ENCODE data around the gene OPA3.

GRCh38 chr19:45505151-45505995 is 79.2 kb downstream of the OPA3 start:
- no peak for TF ChIP-seq CTCF (IDR thresholded peaks at IDR 0.05; ENCODE audit: borderline replicate concordance, extremely low read depth, low read length, poor library complexity, severe bottlenecking)
- TF ChIP-seq EZH2 (IDR thresholded peaks at IDR 0.05; ENCODE audit: borderline replicate concordance, low read depth, low read length, severe bottlenecking), result no peak

All from DND-41 (cell line).